ENCODE measurements around the gene PGAP1. TPM values are rescaled to one million over a fixed set of nuclear protein-coding genes. Genes with fewer than 3 reads are reported as not detected.

PGAP1 gene
- total RNA-seq, 1 experiment from 2014 or later: 21.0 TPM

- Histone ChIP-seq H3K4me1 (ENCODE audit: insufficient read depth, low read length) (no peaks in the 10 kb centered on the region), H4K8ac (replicated peaks; ENCODE audit: insufficient read length, low read depth, low read length) (no peak overlapping the region), H3K23me2 (ENCODE audit: insufficient read length, low read depth, low read length, poor library complexity, severe bottlenecking) (no peaks in the 10 kb centered on the region), H3K14ac (ENCODE audit: insufficient read depth, low read length) (no peak overlapping the region), H2BK15ac (ENCODE audit: low read depth, low read length) (no peak overlapping the region), H3K4me2 (ENCODE audit: insufficient read depth, insufficient read length, low read length) (no peak overlapping the region), H2BK120ac (ENCODE audit: low read depth, low read length, poor library complexity, severe bottlenecking) (no peak overlapping the region), H2BK12ac (ENCODE audit: insufficient read length, low read depth, low read length) (no peak overlapping the region), H3K9me3 (ENCODE audit: control insufficient read depth, low read depth, low read length) (no peaks in the 10 kb centered on the region), H3K56ac (ENCODE audit: insufficient read length, low read depth, low read length) (no peak overlapping the region), H3K27me3 (ENCODE audit: insufficient read depth, low read length) (no peaks in the 10 kb centered on the region), H4K5ac (ENCODE audit: insufficient read length, low read depth, low read length) (no peak overlapping the region), H4K91ac (ENCODE audit: insufficient read length, low read depth, low read length) (no peak overlapping the region), H4K20me1 (ENCODE audit: control insufficient read depth, insufficient read depth, insufficient read length) (no peaks in the 10 kb centered on the region), H2AFZ (ENCODE audit: low read length) (no peak overlapping the region), H3K9ac (ENCODE audit: extremely low read depth, insufficient read length, low read length) (no peak overlapping the region), H3K27ac (ENCODE audit: insufficient read length, low read depth, low read length) (no peak overlapping the region), H3K18ac (ENCODE audit: insufficient read length, low read depth, low read length) (no peak overlapping the region), H2BK5ac (ENCODE audit: insufficient read length, low read length) (no peak overlapping the region), H3K79me2 (ENCODE audit: insufficient read depth, low read length) (no peaks in the 10 kb centered on the region), H3K4ac (ENCODE audit: low read depth, low read length) (no peak overlapping the region), H2AK5ac (ENCODE audit: insufficient read length, low read length) (no peak overlapping the region), H3K79me1 (ENCODE audit: insufficient read depth, low read depth, low read length, poor library complexity, severe bottlenecking) (no peaks in the 10 kb centered on the region), H3T11ph (ENCODE audit: low read length) (no peak overlapping the region), H2BK20ac (ENCODE audit: low read depth, low read length, poor library complexity, severe bottlenecking) (no peak overlapping the region), H3K23ac (ENCODE audit: insufficient read length, low read depth, low read length) (no peak overlapping the region)
- Mint-ChIP-seq H3K4me3 (no peak overlapping the region), H3K36me3 (ENCODE audit: insufficient read depth in 1 of 3, low read depth in 3 of 3) (peaks cover 5 to 18% (median 13%) of the 10 kb centered on the region in 3 experiments), H3K9me3 (peaks cover 18 to 19% of the 10 kb centered on the region in 2 experiments), H3K27me3 (ENCODE audit: low read depth) (no peaks in the 10 kb centered on the region), H3K4me1 (peaks cover 12 to 19% of the 10 kb centered on the region in 2 experiments), H3K27ac (peak overlapping the region; percentile 3 to 91 (median 67); a peak in 5 of 7 replicates)
- DNase-seq: no peak
- no CpG with 5 or more reads among the region's 3 CpGs for WGBS (ENCODE audit: extremely low coverage, insufficient read length, low lambda C conversion rate)
- no peak for TF ChIP-seq CTCF (conservative IDR thresholded peaks at IDR 0.05)
Measured at GRCh38 chr2:196971574-196972279, 45.2 kb upstream of the PGAP1 start.
